ENCODE results near the gene ST7. TPM values are rescaled to one million over a fixed set of nuclear protein-coding genes. Genes with fewer than 3 reads are reported as not detected.
A peak's percentile ranks its signal among the peaks of the same experiment; 100 is the strongest.

ST7 gene
- total RNA-seq, 1 donor: 19.9 TPM

DNA sequence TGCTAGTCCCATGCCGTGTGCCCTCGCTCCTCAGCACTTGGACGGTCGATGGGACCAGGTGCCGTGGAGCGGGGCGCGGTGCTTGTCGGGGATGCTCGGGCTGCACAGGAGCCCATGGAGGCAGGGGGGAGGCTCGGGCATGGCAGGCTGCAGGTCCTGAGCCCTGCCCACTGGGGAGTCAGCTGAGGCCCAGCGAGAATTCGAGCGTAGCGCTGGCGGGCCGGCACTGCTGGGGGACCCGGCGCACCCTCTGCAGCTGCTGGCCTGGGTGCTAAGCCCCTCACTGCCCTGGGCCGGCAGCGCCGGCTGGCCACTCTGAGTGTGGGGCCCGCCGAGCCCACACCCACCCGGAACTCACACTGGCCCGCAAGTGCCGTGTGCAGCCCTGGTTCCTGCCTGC lies 44.7 kb downstream of the ST7 start:
- Histone ChIP-seq H3K9me3 (ENCODE audit: low read depth, low read length) (no peaks in the 10 kb centered on the region), H3K4me3 (ENCODE audit: insufficient read depth, low read length) (no peak overlapping the region), H3K27ac (ENCODE audit: low read depth, low read length) (no peak overlapping the region), H3K36me3 (ENCODE audit: insufficient read depth, low read length) (no peaks in the 10 kb centered on the region), H3K4me1 (ENCODE audit: insufficient read depth, low read length) (no peaks in the 10 kb centered on the region), H3K27me3 (ENCODE audit: insufficient read depth, low read length) (no peaks in the 10 kb centered on the region), H3K79me2 (ENCODE audit: insufficient read depth, low read length) (peaks cover 42% of the 10 kb centered on the region), H4K20me1 (ENCODE audit: insufficient read depth, low read length) (peaks cover 4% of the 10 kb centered on the region), H2AFZ (ENCODE audit: low read length) (no peak overlapping the region), H3K4me2 (ENCODE audit: insufficient read depth, low read length) (no peak overlapping the region)
- DNase-seq (ENCODE audit: insufficient read length, low spot score, missing footprints): no peak
- TF ChIP-seq, protein P1, sequence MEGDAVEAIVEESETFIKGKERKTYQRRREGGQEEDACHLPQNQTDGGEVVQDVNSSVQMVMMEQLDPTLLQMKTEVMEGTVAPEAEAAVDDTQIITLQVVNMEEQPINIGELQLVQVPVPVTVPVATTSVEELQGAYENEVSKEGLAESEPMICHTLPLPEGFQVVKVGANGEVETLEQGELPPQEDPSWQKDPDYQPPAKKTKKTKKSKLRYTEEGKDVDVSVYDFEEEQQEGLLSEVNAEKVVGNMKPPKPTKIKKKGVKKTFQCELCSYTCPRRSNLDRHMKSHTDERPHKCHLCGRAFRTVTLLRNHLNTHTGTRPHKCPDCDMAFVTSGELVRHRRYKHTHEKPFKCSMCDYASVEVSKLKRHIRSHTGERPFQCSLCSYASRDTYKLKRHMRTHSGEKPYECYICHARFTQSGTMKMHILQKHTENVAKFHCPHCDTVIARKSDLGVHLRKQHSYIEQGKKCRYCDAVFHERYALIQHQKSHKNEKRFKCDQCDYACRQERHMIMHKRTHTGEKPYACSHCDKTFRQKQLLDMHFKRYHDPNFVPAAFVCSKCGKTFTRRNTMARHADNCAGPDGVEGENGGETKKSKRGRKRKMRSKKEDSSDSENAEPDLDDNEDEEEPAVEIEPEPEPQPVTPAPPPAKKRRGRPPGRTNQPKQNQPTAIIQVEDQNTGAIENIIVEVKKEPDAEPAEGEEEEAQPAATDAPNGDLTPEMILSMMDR (IDR thresholded peaks at IDR 0.05; ENCODE audit: extremely low read depth, low read depth, low read length): no peak

DNA sequence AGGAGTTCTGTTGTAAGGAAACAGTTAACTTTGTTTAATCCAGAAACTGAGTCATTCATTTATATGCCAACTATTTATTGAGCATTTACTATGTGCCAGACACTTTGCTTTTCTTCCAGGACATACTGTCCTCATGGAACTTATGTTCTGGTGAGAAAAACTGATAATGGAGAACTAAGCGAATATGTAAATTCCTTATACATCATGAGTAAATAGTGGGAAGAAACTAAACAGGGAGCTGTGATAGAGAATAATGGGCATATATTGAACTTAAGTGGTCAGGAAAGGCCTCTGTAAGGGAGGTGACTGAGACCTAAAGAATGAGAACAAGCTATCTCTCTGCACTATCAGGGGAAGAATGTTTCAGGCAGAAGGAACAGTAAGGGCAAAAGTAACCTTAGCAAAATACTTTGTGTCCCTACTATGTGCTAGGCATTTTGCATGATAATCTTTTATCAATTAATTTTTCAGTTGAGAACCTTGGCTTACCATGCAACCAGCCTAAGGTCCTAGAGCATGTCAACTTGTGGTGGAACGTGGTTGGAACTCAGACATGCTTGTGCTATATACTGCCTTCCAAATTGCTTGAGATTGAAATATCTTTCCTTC lies 45.4 kb downstream of the ST7 start:
- Histone ChIP-seq H2AFZ (ENCODE audit: low read length) (no peak overlapping the region), H3K4me2 (ENCODE audit: insufficient read depth, low read length) (no peak overlapping the region), H3K9me3 (ENCODE audit: low read depth, low read length) (no peaks in the 10 kb centered on the region), H3K27me3 (ENCODE audit: insufficient read depth, low read length) (no peaks in the 10 kb centered on the region), H3K27ac (ENCODE audit: low read depth, low read length) (no peak overlapping the region), H4K20me1 (ENCODE audit: insufficient read depth, low read length) (peaks cover 4% of the 10 kb centered on the region), H3K4me1 (ENCODE audit: insufficient read depth, low read length) (no peaks in the 10 kb centered on the region), H3K79me2 (ENCODE audit: insufficient read depth, low read length) (peaks cover 43% of the 10 kb centered on the region), H3K4me3 (ENCODE audit: insufficient read depth, low read length) (no peak overlapping the region), H3K36me3 (ENCODE audit: insufficient read depth, low read length) (no peaks in the 10 kb centered on the region)
- peak; percentile 58 for DNase-seq (ENCODE audit: insufficient read length, low spot score, missing footprints)
- TF ChIP-seq, protein P1 (IDR thresholded peaks at IDR 0.05; ENCODE audit: extremely low read depth, low read depth, low read length): no peak

DNA sequence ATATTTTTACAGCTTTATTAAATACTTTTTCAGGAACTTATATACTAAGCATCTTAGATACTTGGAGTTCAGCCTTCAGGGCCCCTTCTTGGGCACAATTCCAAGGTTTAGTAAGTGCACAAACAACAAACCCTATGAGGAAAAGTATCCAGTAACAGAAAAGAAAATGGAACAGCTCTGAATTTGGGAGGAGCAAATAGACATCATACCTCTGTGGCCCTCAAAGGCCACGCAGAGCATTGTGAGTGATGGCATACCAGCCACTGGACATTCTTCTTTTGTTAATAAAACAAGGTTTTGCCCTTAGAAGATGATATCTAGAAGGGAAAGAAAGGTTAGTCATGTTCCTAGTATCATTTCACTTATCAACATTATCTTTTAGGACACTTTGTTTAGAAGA lies 46.0 kb downstream of the ST7 start:
- H3K27me3 ChIP-seq (ENCODE audit: insufficient read depth, low read length): no peaks in the 10 kb centered on the region
- peaks cover 47% of the 10 kb centered on the region for H3K79me2 ChIP-seq (ENCODE audit: insufficient read depth, low read length)
- H3K27ac ChIP-seq (ENCODE audit: low read depth, low read length): no peak overlapping the region
- H3K9me3 ChIP-seq (ENCODE audit: low read depth, low read length): no peaks in the 10 kb centered on the region
- TF ChIP-seq, protein P1 (IDR thresholded peaks at IDR 0.05; ENCODE audit: extremely low read depth, low read depth, low read length): no peak
- H3K4me1 ChIP-seq (ENCODE audit: insufficient read depth, low read length): no peaks in the 10 kb centered on the region
- DNase-seq (ENCODE audit: insufficient read length, low spot score, missing footprints): peak; percentile 50
- no peaks in the 10 kb centered on the region for H3K36me3 ChIP-seq (ENCODE audit: insufficient read depth, low read length)
- H2AFZ ChIP-seq (ENCODE audit: low read length): no peak overlapping the region
- peaks cover 4% of the 10 kb centered on the region for H4K20me1 ChIP-seq (ENCODE audit: insufficient read depth, low read length)
- H3K4me3 ChIP-seq (ENCODE audit: insufficient read depth, low read length): no peak overlapping the region
- no peak overlapping the region for H3K4me2 ChIP-seq (ENCODE audit: insufficient read depth, low read length)

GRCh38 chr7:117001283-117001682 lies 48.0 kb downstream of the ST7 start:
- H3K27me3 ChIP-seq (ENCODE audit: insufficient read depth, low read length): no peaks in the 10 kb centered on the region
- peak; percentile 50 for DNase-seq (ENCODE audit: insufficient read length, low spot score, missing footprints)
- H3K4me2 ChIP-seq (ENCODE audit: insufficient read depth, low read length): no peak overlapping the region
- H2AFZ ChIP-seq (ENCODE audit: low read length): no peak overlapping the region
- no peaks in the 10 kb centered on the region for H3K36me3 ChIP-seq (ENCODE audit: insufficient read depth, low read length)
- no peaks in the 10 kb centered on the region for H3K9me3 ChIP-seq (ENCODE audit: low read depth, low read length)
- peaks cover 6% of the 10 kb centered on the region for H3K4me1 ChIP-seq (ENCODE audit: insufficient read depth, low read length)
- TF ChIP-seq, protein P1 (IDR thresholded peaks at IDR 0.05; ENCODE audit: extremely low read depth, low read depth, low read length): no peak
- no peak overlapping the region for H3K27ac ChIP-seq (ENCODE audit: low read depth, low read length)
- no peak overlapping the region for H3K4me3 ChIP-seq (ENCODE audit: insufficient read depth, low read length)
- peaks cover 38% of the 10 kb centered on the region for H3K79me2 ChIP-seq (ENCODE audit: insufficient read depth, low read length)
- no peaks in the 10 kb centered on the region for H4K20me1 ChIP-seq (ENCODE audit: insufficient read depth, low read length)

Data from osteoblast (primary cell).